Measurements from ENCODE around the gene WWC2.
"Not testable (repeated sequence)": the region's sequence is repeated elsewhere in the genome, so short reads cannot be mapped to it uniquely, and the experiment has no call there.

GRCh38 chr4:183150664-183151063, 51.6 kb downstream of the WWC2 start:
- TF ChIP-seq CTCF (IDR thresholded peaks at IDR 0.05; ENCODE audit: poor library complexity); EZH2 (IDR thresholded peaks at IDR 0.05; ENCODE audit: borderline replicate concordance); EZH2phosphoT487 (IDR thresholded peaks at IDR 0.05; ENCODE audit: low read depth, severe bottlenecking, unreplicated experiment): not testable (repeated sequence)
